Endothelial cell of umbilical vein (primary cell): ENCODE results near the gene OR2A25. TPM values are rescaled to one million over a fixed set of nuclear protein-coding genes. Genes with fewer than 3 reads are reported as not detected.

Experiments
- BruUV-seq: library from RNA; stranded (reverse); fragments of 400-500 nt; replicated peaks from 2 replicates; lab custom pipeline; 2021; lab: Mats Ljungman, UMichigan
- CTCF ChIA-PET: fragments of 300-600, 350-600 bp; sonication (Branson Sonifier 250); formaldehyde crosslinking; loops from one replicate; lab custom pipeline; 2021; ENCODE audit warnings: antibody characterized with exemption, inconsistent platforms; lab: Charles Lee
- POLR2A ChIA-PET: fragments of 300-600, 350-600 bp; sonication (Branson Sonifier 250); formaldehyde crosslinking; loops from one replicate; lab custom pipeline; 2021; ENCODE audit warnings: antibody characterized with exemption, inconsistent platforms; lab: Charles Lee
- DNase-seq: peaks from one replicate; pipeline ENCODE4 v3.0.0-alpha.2; 2011; ENCODE audit warnings: low read depth, low spot score
- FAIRE-seq: peaks from 2 replicates; lab custom pipeline; 2011; peaks lifted over from hg19 to GRCh38; lab: Jason Lieb, UNC
- H2AFZ ChIP-seq: 2 replicates; pipeline ENCODE4 v1.6.0; 2012; ENCODE audit warnings: low read depth, low read length, control low read depth, inconsistent platforms
- H3K27ac ChIP-seq: 2 replicates; pipeline ENCODE4 v1.5.1; 2011; ENCODE audit warnings: low read depth, mild to moderate bottlenecking, control low read depth, low read length, moderate library complexity; ENCODE audit not compliant: insufficient read depth
- H3K27me3 ChIP-seq, 2 experiments: 2 replicates each; pipeline versions ENCODE4 v1.6.0 to v1.6.1; 2011; ENCODE audit warnings: low read length in 2 of 2, mixed read lengths in 1 of 2; ENCODE audit not compliant: control insufficient read depth in 2 of 2, insufficient read depth in 2 of 2
- H3K36me3 ChIP-seq, 2 experiments: 2 replicates in 1 of 2; 3 replicates in 1 of 2; pipeline ENCODE4 v1.5.1; 2011; ENCODE audit warnings: low read length in 2 of 2, mild to moderate bottlenecking in 1 of 2, moderate library complexity in 1 of 2; ENCODE audit not compliant: control insufficient read depth in 2 of 2, insufficient read depth in 2 of 2; ENCODE audit errors: extremely low read depth in 1 of 2
- H3K4me1 ChIP-seq: 3 replicates; pipeline ENCODE4 v1.5.1; 2011; ENCODE audit warnings: mild to moderate bottlenecking, low read length; ENCODE audit not compliant: control insufficient read depth, insufficient read depth; ENCODE audit errors: extremely low read depth
- H3K4me2 ChIP-seq: 2 replicates; pipeline ENCODE4 v1.6.1; 2011; ENCODE audit warnings: low read length, control low read depth, mixed read lengths; ENCODE audit not compliant: insufficient read depth
- H3K4me3 ChIP-seq, 3 experiments: fragments of 200-600 bp in 1 of 3; sonication (generic), shearing (Covaris generic) in 1 of 3; replicated peaks in 1 of 3; 2 replicates each; pipeline ENCODE4 v1.5.1; 2011 to 2016; ENCODE audit warnings: control low read depth in 3 of 3, low read length in 3 of 3, mild to moderate bottlenecking in 2 of 3, inconsistent platforms in 1 of 3, low read depth in 1 of 3, moderate library complexity in 1 of 3; ENCODE audit not compliant: insufficient read depth in 1 of 3
- H3K79me2 ChIP-seq: 2 replicates; pipeline ENCODE4 v1.6.0; 2012; ENCODE audit warnings: low read length, inconsistent platforms; ENCODE audit not compliant: control insufficient read depth, insufficient read depth
- H3K9ac ChIP-seq: replicated peaks from 2 replicates; pipeline ENCODE3; 2011; ENCODE audit warnings: low read length, control low read depth; ENCODE audit not compliant: insufficient read depth; ENCODE audit errors: extremely low read depth
- H3K9me1 ChIP-seq: replicated peaks from 3 replicates; pipeline ENCODE4 v1.6.0; 2011; ENCODE audit warnings: mild to moderate bottlenecking, low read length; ENCODE audit not compliant: control insufficient read depth, insufficient read depth; ENCODE audit errors: extremely low read depth
- H3K9me3 ChIP-seq: replicated peaks from 2 replicates; pipeline ENCODE4 v1.5.1; 2012; ENCODE audit warnings: low read length, inconsistent platforms; ENCODE audit not compliant: control insufficient read depth, insufficient read depth
- H4K20me1 ChIP-seq: replicated peaks from 2 replicates; pipeline ENCODE3; 2011; ENCODE audit warnings: mild to moderate bottlenecking, low read length; ENCODE audit not compliant: control insufficient read depth, insufficient read depth; ENCODE audit errors: extremely low read depth
- EZH2 ChIP-seq: IDR thresholded peaks from 2 replicates; pipeline ENCODE4 v1.6.1; 2012; ENCODE audit warnings: borderline replicate concordance, low read depth, mild to moderate bottlenecking, moderate library complexity, low read length, inconsistent platforms; ENCODE audit not compliant: severe bottlenecking
- FOS ChIP-seq: IDR thresholded peaks from 2 replicates; pipeline ENCODE4 v1.6.1; 2011; ENCODE audit warnings: mild to moderate bottlenecking, low read length, moderate library complexity, borderline replicate concordance; ENCODE audit not compliant: insufficient read depth
- GATA2 ChIP-seq: IDR thresholded peaks from 2 replicates; pipeline ENCODE4 v1.7.0; 2011; ENCODE audit warnings: low read depth, mild to moderate bottlenecking, moderate library complexity, mixed read lengths, low read length; ENCODE audit not compliant: insufficient read length, insufficient read depth
- JUN ChIP-seq: IDR thresholded peaks from 2 replicates; pipeline ENCODE4 v1.6.1; 2011; ENCODE audit warnings: borderline replicate concordance, low read depth; ENCODE audit not compliant: insufficient read length, insufficient read depth
- MAX ChIP-seq: IDR thresholded peaks from 2 replicates; pipeline ENCODE4 v1.6.1; 2011; ENCODE audit not compliant: insufficient read depth, insufficient read length
- MYC ChIP-seq: IDR thresholded peaks from one replicate; pipeline ENCODE4 v1.6.1; 2011; ENCODE audit warnings: mild to moderate bottlenecking, low read depth, low read length
- POLR2A ChIP-seq: IDR thresholded peaks from 2 replicates; pipeline ENCODE4 v1.6.1; 2012; ENCODE audit warnings: low read depth, mild to moderate bottlenecking, control low read depth, low read length
- dilution Hi-C: fragments of 300-500 bp; cut with MboI; formaldehyde crosslinking; loops from one replicate; pipeline ENCODE4 v1.15.0; 2019; ENCODE audit warnings: low sequenced_read_pairs; ENCODE audit not compliant: extremely low pct_ligation_motif_present
- intact Hi-C: fragments of 100-400 bp; cut with micrococcal nuclease; formaldehyde crosslinking; loops from one replicate; pipeline ENCODE4 v1.10.0; 2022
- polyA plus RNA-seq, 4 experiments: library from polyadenylated mRNA; depleted of rRNA in 3 of 4; stranded (reverse) in 3 of 4; unstranded in 1 of 4; fragments of >200 nt; gene quantifications; 2 replicates each; pipeline versions ENCODE4 v1.2.1 to v1.2.3, GENCODE V29; 2011 to 2012; ENCODE audit warnings: missing spikeins in 1 of 4
- total RNA-seq: library from RNA; stranded (reverse); gene quantifications from 2 replicates; pipeline ENCODE4 v1.2.3, GENCODE V29; 2021
- TF ChIP-seq, protein P1 (sequence below), 2 donors: IDR thresholded peaks; 1 replicate in 1 of 2; 2 replicates in 1 of 2; pipeline ENCODE4 v1.5.1; 2011; ENCODE audit warnings: low read length in 2 of 2, mild to moderate bottlenecking in 2 of 2, moderate library complexity in 2 of 2, control low read depth in 1 of 2, inconsistent platforms in 1 of 2, low read depth in 1 of 2; ENCODE audit not compliant: insufficient read depth in 1 of 2; ENCODE audit errors: extremely low read depth in 1 of 2

The OR2A25 gene
- total and polyA plus RNA-seq, 2 donors (not counting 3 experiments of a cell fraction or from before 2014, with no cell fraction given): not detected

- POLR2A ChIA-PET: no interaction called here
- no peak overlapping the region for H3K4me3 ChIP-seq
- no peak overlapping the region for H3K9ac ChIP-seq
- no peaks in the 10 kb centered on the region for H3K9me1 ChIP-seq
- no peak for DNase-seq
- intact Hi-C loops (loop anchor here (2.0 to 5.0 kb wide), 2 partner anchors 99 to 126 kb away; partner anchors contain the start of gene TCAF1), dilution Hi-C loops (no loop called here)
- no peaks in the 10 kb centered on the region for H3K9me3 ChIP-seq
- no peaks in the 10 kb centered on the region for H3K79me2 ChIP-seq
- TF ChIP-seq FOS (no peak), MYC (no peak), MAX (no peak), POLR2A (no peak)
- TF ChIP-seq, protein P1, sequence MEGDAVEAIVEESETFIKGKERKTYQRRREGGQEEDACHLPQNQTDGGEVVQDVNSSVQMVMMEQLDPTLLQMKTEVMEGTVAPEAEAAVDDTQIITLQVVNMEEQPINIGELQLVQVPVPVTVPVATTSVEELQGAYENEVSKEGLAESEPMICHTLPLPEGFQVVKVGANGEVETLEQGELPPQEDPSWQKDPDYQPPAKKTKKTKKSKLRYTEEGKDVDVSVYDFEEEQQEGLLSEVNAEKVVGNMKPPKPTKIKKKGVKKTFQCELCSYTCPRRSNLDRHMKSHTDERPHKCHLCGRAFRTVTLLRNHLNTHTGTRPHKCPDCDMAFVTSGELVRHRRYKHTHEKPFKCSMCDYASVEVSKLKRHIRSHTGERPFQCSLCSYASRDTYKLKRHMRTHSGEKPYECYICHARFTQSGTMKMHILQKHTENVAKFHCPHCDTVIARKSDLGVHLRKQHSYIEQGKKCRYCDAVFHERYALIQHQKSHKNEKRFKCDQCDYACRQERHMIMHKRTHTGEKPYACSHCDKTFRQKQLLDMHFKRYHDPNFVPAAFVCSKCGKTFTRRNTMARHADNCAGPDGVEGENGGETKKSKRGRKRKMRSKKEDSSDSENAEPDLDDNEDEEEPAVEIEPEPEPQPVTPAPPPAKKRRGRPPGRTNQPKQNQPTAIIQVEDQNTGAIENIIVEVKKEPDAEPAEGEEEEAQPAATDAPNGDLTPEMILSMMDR (IDR thresholded peaks at IDR 0.05; ENCODE audit: extremely low read depth in 1 of 2, insufficient read depth in 1 of 2, low read depth in 1 of 2, low read length in 2 of 2): no peak
- H3K27me3 ChIP-seq: no peaks in the 10 kb centered on the region
- CTCF ChIA-PET: interaction anchor here (1.3 to 4.6 kb wide), 3 partner anchors 100 to 291 kb away, joined by 6 to 39 read pairs (median 7); no protein-coding TSS in a partner anchor
- no peaks in the 10 kb centered on the region for H3K4me1 ChIP-seq
- no peaks in the 10 kb centered on the region for H3K36me3 ChIP-seq
- BruUV-seq: no TSS peak
- H2AFZ ChIP-seq: no peak overlapping the region
- no peak overlapping the region for H3K4me2 ChIP-seq
- H4K20me1 ChIP-seq: no peaks in the 10 kb centered on the region
- FAIRE-seq: no peak
- H3K27ac ChIP-seq: no peak overlapping the region
Measured at GRCh38 chr7:144028547-144028946, 41.1 kb upstream of the OR2A25 start.

DNA sequence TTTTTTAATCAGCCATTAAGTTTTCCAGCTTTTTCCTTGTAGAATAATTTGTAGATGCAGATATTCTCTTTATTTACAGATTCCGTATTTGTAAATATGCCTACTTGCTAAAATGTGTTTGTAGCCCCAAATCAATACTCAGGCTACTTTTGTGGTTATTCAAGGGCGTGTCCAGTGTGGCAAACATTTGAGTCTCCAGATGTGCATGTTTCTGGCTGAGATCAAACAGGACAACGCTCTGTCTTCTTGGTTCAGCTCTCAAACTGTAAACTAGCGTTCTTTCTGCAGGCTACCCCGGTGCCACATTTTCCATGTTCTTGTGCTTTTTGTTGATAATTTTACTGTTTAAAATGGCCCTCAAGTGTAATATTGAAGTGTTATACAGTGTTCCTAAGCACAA, 37.1 kb upstream of the OR2A25 start:
- H3K9me3 ChIP-seq: no peaks in the 10 kb centered on the region
- TF ChIP-seq GATA2: no peak
- no peak for TF ChIP-seq EZH2
- no peak for TF ChIP-seq JUN
- no peak overlapping the region for H2AFZ ChIP-seq
- H3K27ac ChIP-seq: no peak overlapping the region
- no peak overlapping the region for H3K4me2 ChIP-seq
- no peaks in the 10 kb centered on the region for H3K36me3 ChIP-seq
- intact Hi-C loops: no loop called here
- H3K27me3 ChIP-seq: no peaks in the 10 kb centered on the region
- BruUV-seq: no TSS peak
- H3K9me1 ChIP-seq: no peaks in the 10 kb centered on the region
- CTCF ChIA-PET: interaction anchor here (2.0 kb wide), 2 partner anchors 131 to 295 kb away, joined by 7 to 8 read pairs; partner anchors contain the start of gene TCAF1
- no peaks in the 10 kb centered on the region for H4K20me1 ChIP-seq
- no peaks in the 10 kb centered on the region for H3K79me2 ChIP-seq
- peaks cover 7% of the 10 kb centered on the region for H3K4me1 ChIP-seq
- dilution Hi-C loops: no loop called here
- no peak overlapping the region for H3K4me3 ChIP-seq
- POLR2A ChIA-PET: no interaction called here
- no peak overlapping the region for H3K9ac ChIP-seq
- FAIRE-seq (no peak), DNase-seq (no peak)
